ENCODE results near the gene GJE1.
"Not testable (repeated sequence)": the region's sequence is repeated elsewhere in the genome, so short reads cannot be mapped to it uniquely, and the experiment has no call there.

Gene GJE1, protein sequence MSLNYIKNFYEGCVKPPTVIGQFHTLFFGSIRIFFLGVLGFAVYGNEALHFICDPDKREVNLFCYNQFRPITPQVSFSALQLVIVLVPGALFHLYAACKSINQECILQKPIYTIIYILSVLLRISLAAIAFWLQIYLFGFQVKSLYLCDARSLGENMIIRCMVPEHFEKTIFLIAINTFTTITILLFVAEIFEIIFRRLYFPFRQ

DNA sequence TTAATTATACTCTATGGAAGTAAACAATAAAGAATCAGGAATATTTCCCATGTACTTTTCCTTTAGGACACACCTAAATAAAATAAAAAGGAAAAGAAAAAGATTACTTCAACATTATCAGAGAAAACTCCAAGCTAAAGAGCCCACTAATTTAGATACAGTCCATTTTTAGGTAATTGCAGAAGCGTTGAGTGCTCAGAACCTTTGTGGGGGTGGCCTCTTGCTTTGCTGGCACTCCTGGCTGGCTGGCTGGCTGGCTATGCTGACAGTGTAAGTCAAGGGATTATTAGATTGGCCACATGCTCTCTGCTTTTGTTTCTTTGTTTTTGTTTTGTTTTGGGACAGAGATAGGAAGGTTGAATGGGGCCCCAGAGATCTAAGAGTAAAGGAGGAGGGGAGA lies at the start of gene GJE1:
Gene GJE1, plus strand, starts transcription at position 301 of the 400 bp plus-strand sequence. CDS start 234 bp downstream, outside the sequence.
- DNase-seq (ENCODE audit: low spot score) = no peak

DNA sequence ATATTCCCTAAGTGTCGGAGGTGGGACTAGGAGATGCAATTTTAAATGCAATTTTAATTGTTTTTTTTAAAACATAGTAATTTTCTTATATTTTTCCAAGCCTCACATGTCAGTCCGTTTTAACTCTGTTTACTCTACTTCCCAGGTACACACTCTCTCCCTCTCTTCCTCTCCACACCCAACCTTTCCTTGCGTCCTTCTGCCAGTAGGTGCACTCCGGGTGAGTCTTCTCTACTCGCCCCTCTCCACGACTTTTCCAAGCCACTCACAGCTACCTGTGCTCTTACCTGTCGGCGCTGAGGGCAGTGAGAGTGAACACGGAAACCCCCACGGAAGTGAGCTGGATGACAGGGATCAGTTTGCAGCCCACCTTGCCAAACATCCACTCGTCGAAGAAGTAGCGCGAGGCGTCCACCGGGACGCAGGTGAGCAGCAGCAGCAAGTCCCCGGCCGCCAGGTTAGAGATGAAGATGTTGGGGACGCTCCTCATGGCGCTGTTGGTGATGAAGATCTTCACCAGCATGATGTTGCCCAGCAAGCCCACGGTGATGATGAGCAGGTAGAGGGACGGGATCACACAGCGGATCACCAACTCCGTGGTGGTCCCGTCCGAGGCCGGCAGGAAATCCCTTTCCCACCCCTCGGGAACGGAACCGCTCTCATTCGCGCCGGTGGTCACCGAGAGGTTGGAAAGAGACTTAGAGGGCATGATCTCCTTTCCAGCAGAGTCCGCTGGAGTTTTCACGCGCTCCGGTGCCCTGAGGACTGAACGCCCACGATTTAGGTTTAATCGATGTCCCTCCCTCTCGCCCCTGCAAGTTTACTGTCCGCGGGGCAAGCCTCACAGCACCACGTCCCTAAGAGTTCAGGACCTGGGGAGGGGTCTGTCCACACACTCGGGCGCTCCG lies 44.5 kb upstream of the GJE1 start:
- no peak for DNase-seq (ENCODE audit: low spot score)

DNA sequence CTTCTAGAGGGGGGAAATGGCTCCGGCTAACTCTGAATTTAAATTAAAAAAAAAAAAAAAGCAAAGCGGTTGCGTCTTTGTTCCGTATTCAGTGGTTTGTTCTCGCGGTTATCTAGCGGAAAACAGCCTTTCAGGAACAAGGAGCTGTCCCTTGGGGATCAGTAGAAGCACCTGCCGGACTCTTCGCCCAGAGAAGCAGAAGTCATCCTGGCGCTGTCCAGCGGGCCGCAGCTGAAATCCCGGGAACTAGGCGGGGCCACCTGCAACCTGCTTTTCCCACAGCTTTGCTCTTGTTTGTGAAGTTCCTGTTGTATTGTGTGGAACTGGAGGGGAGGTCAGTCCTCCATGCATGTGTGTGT lies 43.9 kb upstream of the GJE1 start:
- DNase-seq (ENCODE audit: low spot score) = no peak

DNA sequence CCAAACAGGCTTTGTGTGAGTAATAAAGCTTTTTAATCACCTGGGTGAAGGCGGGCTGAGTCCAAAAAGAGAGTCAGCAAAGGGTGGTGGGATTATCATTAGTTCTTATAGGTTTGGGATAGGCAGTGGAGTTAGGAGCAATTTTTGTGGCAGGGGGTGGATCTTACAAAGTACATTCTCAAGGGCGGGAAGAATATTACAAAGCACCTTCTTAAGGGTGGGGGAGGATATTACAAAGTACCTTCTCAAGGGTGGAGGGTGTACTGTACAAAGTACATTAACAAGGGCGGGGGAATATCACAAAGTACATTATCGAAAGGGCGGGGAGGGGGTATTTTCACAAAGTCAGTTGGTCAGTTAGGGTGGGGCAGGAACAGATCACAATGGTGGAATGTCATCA lies 27.9 kb upstream of the GJE1 start:
- DNase-seq (ENCODE audit: low spot score) = not testable (repeated sequence)

DNA sequence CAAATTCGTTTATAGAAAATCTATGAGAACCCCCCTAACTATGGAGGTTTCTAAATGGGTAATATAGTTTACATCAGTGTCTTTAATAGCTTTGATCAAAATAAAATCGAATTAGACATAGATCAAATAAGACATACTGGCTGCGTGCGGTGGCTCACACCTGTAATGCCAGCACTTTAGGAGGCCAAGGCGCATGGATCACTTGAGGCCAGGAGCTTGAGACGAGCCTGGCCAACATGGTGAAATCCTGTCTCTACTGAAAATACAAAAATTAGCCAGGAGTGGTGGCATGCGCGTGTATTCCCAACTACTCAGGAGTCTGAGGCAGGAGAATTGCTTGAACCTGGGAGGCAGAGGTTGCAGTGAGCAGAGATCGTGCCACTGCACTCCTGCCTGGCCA lies 21.9 kb upstream of the GJE1 start:
- not testable (repeated sequence) for DNase-seq (ENCODE audit: low spot score)

DNA sequence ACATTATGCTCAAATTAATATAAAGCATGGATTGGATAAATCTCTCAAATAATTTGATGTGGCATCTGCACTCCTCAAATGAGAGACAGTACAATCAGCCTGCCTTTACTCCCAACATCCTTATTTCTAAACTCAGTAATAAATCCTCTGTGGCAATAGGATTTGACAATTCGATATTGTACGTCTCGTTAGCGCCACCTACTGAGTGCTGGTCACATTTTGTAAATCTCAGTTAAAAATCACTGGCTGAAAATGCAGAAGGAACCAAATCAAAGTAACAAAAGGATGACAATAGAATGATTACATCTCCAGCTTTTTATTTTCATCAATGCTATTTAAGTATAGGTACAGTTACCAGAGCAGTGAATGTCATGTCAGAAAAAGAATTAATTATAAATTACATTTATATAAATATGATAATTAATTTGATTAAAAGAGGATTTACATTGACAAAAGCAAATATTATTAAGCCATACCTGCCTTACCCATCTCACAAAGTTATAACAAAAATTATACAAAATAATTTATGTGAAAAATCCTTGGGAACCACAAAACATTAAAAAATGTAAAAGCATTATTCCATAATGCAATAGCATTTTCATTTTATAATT lies 20.2 kb upstream of the GJE1 start:
- DNase-seq (ENCODE audit: low spot score) = peak; percentile 64

DNA sequence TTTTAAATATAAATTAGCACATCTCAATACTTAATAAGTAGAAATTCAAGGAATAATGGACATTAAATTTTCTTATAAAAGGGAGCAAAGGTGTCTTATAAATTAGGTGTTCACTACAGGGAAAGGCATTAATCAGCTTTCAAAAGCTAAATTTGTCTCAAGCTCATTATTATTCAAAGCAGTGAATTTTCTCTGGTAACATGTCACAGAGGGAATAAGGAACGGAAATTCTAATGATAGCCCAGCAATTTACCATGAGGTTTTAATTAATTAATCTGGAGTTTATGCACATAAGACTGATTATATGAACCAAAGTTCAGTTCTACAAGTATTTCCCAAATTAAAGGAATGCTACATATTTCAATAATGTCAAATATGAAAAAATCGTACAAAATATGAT lies 15.4 kb upstream of the GJE1 start:
- no peak for DNase-seq (ENCODE audit: low spot score)

DNA sequence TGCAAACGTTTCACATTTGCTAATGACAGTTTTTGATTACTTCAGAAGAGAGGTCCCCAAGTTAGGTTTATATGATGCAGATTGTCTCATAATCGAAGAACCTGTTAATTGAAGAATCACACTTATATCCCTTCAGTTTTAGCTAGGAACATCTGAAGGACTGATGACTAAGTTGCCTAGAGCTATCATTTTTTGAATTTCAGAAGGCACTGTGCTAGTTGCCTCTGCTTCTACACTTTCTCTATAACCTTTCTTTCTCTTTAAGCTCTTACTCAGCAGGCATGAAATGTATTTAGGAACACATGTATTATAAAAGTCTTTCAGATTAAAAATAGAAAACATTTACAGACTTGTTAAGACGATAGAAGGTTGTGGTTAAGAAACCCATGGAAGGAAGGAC lies 14.4 kb upstream of the GJE1 start:
- no peak for DNase-seq (ENCODE audit: low spot score)

DNA sequence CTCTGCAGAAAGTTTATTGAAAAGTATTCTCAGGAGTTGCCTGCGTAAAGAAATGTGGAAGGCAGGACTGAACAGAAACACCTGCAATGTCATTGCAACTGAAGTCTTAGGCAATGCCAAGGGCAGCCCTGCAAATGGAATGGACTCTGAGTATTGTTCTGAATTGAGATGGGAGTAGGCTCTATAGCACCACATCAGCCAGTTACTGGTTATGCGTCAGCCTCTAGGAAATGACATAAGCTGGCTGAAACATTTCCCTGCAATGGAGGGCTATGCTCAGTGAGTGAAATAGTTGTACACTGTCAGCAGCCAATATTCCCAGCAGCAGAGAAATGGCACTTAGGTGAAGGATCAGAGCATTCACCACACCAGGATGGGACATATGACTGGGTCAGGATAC lies 13.8 kb upstream of the GJE1 start:
- DNase-seq (ENCODE audit: low spot score) = no peak

DNA sequence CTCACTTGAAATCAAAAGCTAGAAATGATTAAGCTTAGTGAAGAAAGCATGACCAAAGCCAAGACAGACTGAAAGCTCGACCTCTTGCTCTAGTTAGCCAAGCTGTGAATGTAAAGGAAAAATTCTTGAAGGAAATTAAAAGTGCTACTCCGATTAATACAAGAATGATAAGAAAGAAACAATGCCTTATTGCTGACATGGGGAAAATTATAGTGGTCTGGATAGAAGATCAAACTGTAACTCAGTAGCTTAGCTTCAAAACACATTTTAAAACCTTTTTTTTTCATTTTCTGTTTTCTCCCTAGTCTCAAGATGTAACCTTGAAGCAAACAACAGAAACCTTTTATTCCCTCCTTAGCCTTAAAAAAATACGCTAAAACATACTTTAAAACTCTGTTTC lies 11.4 kb upstream of the GJE1 start:
- DNase-seq (ENCODE audit: low spot score) = no peak

DNA sequence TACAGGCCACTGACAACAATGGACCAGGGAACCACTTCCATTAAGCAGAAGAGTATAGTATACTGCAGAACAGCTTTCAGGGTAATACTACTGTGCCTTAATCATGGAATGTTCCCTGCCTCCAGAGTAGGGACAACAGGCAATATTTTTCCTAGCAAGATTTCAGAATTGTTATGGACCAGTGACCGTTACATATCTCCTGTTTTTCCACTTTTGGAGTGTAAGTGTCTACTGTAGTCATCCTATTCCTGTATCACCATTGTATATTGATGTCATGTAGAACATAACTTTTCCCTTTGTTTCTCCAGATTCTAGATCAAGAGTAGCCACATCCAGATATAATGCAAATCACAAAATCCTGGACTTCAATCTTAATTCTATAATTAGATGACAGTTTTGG lies 1.9 kb upstream of the GJE1 start:
- no peak for DNase-seq (ENCODE audit: low spot score)

DNA sequence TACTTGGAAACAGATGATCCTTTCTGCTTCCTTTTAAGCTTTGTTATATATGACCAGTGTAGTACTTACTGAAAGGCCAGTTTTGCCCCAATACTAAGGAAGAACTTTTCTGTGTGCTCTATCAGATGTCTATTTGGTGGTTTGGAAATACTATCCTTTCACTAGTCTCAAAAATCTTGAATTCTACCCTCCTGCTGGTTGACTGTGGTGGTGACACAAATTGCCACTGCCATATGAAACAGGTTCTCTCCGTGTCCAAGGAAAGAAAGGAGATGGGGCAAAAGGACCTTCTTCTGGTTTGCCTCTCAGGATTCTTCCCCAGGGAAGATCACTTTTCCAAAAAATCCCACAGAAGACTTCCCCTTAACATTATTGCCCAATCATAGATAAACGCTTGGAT lies 6.2 kb downstream of the GJE1 start:
- DNase-seq (ENCODE audit: low spot score) = no peak

DNA sequence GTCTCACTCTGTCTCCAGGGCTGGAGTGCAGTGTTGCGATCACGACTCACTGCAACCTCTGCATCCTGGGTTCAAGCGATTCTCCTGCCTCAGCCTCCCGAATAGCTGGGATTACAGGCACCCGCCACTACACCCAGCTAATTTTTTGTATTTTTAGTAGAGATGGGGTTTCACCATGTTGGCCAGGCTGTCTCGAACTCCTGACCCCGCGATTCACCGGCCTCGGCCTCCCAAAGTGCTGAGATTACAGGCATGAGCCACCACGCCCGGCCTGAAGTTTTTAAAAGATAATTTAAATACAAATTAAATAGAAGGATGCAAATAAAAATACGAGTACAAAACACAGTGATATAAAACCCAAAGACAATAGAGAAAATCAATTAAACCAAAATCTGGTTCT lies 8.8 kb downstream of the GJE1 start:
- not testable (repeated sequence) for DNase-seq (ENCODE audit: low spot score)

DNA sequence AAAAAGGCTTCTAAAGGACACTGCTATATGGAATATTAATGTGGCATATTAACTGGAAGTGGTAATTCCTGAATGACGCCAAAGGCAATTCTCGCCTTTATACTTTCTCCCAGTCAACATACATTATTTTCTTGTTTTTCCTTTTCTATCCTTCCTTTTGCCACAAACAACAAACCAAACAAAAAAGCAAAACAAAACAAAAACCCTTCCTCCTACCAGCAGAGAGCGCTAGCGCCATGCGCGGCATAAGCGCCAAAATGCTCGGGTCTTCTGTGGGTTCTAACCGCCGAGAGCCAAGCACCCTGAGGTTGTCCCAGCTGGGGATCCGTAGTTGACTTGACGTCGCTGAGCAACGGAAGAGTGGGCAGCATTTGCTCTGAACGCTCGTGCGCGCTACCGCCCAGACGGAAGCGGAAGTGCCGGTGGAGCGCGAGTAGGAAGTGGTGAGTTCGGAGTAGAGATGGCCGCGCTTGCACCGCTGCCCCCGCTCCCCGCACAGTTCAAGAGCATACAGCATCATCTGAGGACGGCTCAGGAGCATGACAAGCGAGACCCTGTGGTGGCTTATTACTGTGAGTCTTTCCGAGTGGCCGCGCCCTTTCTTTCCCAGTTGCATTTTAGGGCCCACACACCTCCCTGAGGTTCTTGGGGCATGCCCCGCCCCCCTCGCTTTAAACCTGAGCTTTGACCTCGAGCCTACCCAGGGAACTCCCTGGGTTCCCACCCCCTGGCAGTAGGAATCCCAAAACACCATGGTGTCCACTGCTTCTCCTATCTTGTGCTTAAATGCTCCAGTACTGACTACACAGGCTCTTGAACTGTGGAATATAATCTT lies 14.3 kb downstream of the GJE1 start, which contains the start of the genes NMBR and VTA1:
Gene NMBR, minus strand, starts transcription at position 295 of the 835 bp plus-strand sequence. CDS start 58,464 bp downstream, outside the sequence.
Gene VTA1, plus strand, starts transcription at position 436 of the 835 bp plus-strand sequence. Its CDS starts 25 bp downstream, at position 461.
- DNase-seq (ENCODE audit: low spot score) = peak; percentile 97

DNA sequence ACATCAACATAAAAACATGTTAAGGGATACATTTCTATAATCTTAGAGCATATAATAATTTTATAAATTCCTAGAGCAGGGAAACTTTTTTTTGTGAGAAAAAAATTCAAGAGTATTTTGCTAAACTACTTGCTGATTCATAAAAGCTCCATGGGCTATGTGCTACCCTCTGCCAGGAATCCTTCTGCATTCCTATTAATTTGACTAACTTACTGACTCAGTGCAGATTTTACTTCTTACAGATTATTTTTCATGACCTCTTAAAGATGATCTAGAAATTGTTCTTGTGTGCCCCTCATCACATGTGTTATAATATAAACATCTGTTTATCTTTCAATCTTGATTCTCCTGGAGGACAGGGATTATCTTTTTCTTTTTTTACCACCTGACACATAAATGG lies 20.0 kb downstream of the GJE1 start:
- DNase-seq (ENCODE audit: low spot score) = no peak

DNA sequence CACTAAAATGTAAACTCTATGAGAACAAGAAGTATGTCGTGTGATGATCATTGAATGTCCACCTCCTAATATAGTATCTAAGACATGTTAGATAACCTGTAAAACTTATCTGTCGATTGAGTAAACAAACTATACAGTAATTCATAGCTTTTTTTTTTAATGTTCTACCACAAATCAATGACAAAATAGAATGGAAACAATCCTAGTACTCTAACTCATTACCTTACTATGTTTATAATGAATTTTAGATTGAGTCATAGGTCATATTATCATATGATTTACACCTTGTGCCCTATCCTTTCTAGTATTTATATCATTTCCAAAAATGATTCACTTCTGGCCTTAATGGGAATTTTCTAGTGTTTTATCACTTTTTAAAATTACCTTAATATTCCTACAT lies 20.5 kb downstream of the GJE1 start:
- no peak for DNase-seq (ENCODE audit: low spot score)

DNA sequence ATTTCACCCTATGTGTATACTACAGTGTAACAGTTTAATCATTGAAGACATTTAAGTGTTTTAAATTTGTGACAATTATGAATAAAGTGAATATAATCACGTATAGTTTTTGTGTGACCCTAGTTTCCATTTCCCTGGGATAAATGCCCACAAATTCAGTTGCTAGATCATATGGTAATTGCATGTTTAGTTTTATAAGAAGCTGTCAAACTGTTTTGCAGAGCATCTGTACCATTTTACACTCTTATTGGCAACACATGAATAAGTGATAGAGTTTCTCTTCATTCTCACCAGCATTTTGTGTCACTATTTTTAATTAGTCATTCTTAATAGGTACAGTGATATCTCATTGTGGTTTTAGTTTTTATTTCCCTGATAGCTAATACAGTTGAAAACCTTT lies 21.6 kb downstream of the GJE1 start:
- no peak for DNase-seq (ENCODE audit: low spot score)

DNA sequence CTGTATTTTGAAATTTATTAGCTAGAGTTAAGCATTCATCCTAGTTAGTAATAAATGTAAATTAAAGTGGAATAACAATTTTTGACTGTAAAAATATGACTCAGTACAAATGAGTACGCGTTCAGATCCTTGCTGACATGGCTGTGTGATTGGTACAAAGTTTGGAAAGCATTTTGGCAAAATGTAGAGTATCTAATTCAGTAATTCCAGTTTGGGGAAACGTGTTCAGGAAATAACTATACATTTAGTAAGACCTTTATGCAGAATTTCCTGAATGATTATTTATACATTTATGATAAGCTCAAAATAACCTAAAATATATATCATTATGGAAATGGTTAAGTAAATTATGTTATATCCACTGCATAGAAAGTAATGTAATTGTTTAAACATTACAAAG lies 22.4 kb downstream of the GJE1 start:
- DNase-seq (ENCODE audit: low spot score) = no peak

DNA sequence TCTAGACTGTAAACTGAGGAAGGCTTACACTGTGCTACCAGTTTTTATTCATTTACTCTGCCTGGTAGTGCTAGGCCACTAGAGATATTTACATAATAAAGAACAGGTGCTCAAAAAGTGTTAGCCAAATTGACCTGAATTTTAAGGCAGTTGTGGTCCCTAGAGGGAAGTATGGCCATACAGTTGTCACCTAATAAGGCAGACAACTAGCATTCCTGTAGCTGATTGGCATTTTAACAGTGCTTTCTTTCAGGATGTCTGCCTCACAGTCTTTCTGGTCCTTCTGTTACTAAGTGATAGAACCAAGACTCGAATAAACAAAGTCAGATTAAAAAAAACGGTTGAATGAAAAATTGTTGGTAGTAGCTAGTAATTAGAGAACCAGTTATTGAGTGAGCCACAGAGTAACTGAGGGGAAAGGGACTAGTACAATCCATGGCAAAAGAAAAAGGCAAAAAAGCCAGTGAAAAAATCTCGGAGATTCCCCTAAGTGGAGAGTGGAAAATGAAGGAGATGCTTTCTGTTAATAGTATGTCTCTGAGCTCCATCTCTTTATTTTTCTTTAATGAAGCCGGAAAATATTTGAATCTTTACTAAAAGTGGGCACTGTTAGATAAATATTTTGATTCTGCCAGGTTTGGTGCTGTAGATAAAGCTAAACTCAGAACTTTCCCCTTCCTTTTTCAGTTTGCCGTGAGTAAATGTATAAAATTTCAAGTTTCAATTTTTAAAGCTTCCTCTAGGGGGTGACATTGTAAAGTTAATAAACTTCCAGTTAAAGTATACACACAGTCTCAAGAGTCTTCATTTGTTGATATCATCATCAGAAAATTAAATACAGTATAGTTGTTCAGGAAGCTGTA lies 23.4 kb downstream of the GJE1 start:
- no peak for DNase-seq (ENCODE audit: low spot score)

DNA sequence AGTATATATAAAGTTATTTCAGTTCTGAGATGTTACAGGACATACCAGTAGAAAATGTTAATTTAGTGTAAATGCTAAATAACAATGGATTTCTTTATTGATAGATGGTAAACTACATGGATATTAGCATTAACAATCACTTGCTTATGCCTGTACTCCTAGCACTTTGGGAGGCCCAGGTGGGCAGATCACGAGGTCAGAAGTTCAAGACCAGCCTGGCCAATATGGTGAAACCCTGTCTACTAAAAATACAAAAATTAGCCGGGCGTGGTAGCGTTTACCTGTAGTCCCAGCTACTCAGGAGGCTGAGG lies 24.0 kb downstream of the GJE1 start:
- not testable (repeated sequence) for DNase-seq (ENCODE audit: low spot score)

DNA sequence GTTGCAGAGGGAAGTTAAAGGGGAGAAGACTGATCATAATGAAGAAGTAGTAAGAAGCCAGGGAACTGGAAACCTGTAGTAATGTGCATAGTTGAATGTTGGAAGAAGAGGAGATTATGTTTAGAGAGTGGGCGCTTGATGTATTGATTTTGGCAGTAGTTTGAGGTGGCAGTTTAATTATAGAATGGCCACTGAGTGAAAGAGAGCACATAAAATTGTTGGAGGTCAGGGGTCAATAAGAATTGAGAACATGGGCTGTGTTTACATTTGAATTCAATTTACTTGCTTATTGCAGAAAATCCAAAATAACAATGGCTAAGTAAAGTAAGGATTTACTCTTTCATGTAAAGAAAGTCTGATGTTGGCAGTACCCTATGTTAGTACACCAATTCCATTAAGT lies 30.1 kb downstream of the GJE1 start:
- DNase-seq (ENCODE audit: low spot score) = no peak

Data from left forelimb (tissue), 1 donor.